HEK293 (cell line): ENCODE measurements around the gene PRM1.

Experiments used
- CTCF ChIP-seq: fragments of 450-650 bp; formaldehyde crosslinking; IDR thresholded peaks from 2 replicates; pipeline ENCODE4 v1.5.1; 2016; ENCODE audit warnings: missing biosample characterization, missing genetic modification characterization
- ELK4 ChIP-seq: IDR thresholded peaks from 2 replicates; pipeline ENCODE4 v1.6.1; 2011; ENCODE audit warnings: mild to moderate bottlenecking, low read depth, low read length, borderline replicate concordance
- PATZ1 ChIP-seq: fragments of 450-650 bp; formaldehyde crosslinking; IDR thresholded peaks from 2 replicates; pipeline ENCODE4 v1.5.1; 2016; ENCODE audit warnings: missing biosample characterization, missing genetic modification characterization
- ZNF184 ChIP-seq: fragments of 450-650 bp; IDR thresholded peaks from 2 replicates; pipeline ENCODE4 v1.5.1; 2018; ENCODE audit warnings: missing biosample characterization, mild to moderate bottlenecking, missing genetic modification characterization
- ZNF214 ChIP-seq: fragments of 450-650 bp; formaldehyde crosslinking; IDR thresholded peaks from 2 replicates; pipeline ENCODE4 v1.5.1; 2017; ENCODE audit warnings: missing biosample characterization, mild to moderate bottlenecking, missing genetic modification characterization, borderline replicate concordance
- ZNF488 ChIP-seq: fragments of 450-650 bp; formaldehyde crosslinking; IDR thresholded peaks from 2 replicates; pipeline ENCODE4 v1.5.1; 2016; ENCODE audit warnings: missing biosample characterization, missing genetic modification characterization
- ZNF513 ChIP-seq: fragments of 450-650 bp; IDR thresholded peaks from 2 replicates; pipeline ENCODE4 v1.5.1; 2018; ENCODE audit warnings: missing biosample characterization, missing genetic modification characterization
- ZNF530 ChIP-seq: fragments of 450-650 bp; formaldehyde crosslinking; IDR thresholded peaks from 2 replicates; pipeline ENCODE4 v1.5.1; 2016; ENCODE audit warnings: low read depth, missing biosample characterization, missing genetic modification characterization
- ZNF747 ChIP-seq: fragments of 450-650 bp; formaldehyde crosslinking; IDR thresholded peaks from 2 replicates; pipeline ENCODE4 v1.5.1; 2016; ENCODE audit warnings: missing biosample characterization, missing genetic modification characterization
- ZNF777 ChIP-seq: fragments of 450-650 bp; formaldehyde crosslinking; IDR thresholded peaks from 2 replicates; pipeline ENCODE4 v1.5.1; 2017; ENCODE audit warnings: missing biosample characterization, missing genetic modification characterization, borderline replicate concordance
- ZNF791 ChIP-seq: fragments of 450-650 bp; formaldehyde crosslinking; IDR thresholded peaks from 2 replicates; pipeline ENCODE4 v1.5.1; 2016; ENCODE audit warnings: missing biosample characterization, missing genetic modification characterization

- TF ChIP-seq ELK4 (no peak), CTCF (tag by site-specific recombination) (no peak), ZNF777 (tag by site-specific recombination) (no peak), ZNF488 (tag by site-specific recombination) (no peak), PATZ1 (tag by site-specific recombination) (no peak), ZNF214 (tag by site-specific recombination) (no peak), ZNF184 (tag by site-specific recombination) (no peak), ZNF530 (tag by site-specific recombination) (no peak), ZNF747 (tag by site-specific recombination) (no peak), ZNF513 (tag by site-specific recombination) (no peak), ZNF791 (no peak)
Observed at GRCh38 chr16:11250091-11250785, 30.9 kb downstream of the PRM1 start.
